SH-SY5Y (cell line): ENCODE data around the gene TRIML2.

Experiments used
- GATA2 ChIP-seq: IDR thresholded peaks from 2 replicates; pipeline ENCODE4 v1.6.1; 2011; ENCODE audit warnings: mild to moderate bottlenecking, low read depth, low read length
- GATA3 ChIP-seq: IDR thresholded peaks from 2 replicates; pipeline ENCODE4 v1.6.1; 2011; ENCODE audit warnings: low read depth, mild to moderate bottlenecking, low read length, moderate library complexity

GRCh38 chr4:188111955-188112354 lies 2.6 kb upstream of the TRIML2 start:
- no peak for TF ChIP-seq GATA2
- no peak for TF ChIP-seq GATA3
